ENCODE results near the gene CYP27A1. TPM values are rescaled to one million over a fixed set of nuclear protein-coding genes. Genes with fewer than 3 reads are reported as not detected.

Gene CYP27A1
- total RNA-seq: 13.3 and 30.4 TPM in 2 replicates

DNA sequence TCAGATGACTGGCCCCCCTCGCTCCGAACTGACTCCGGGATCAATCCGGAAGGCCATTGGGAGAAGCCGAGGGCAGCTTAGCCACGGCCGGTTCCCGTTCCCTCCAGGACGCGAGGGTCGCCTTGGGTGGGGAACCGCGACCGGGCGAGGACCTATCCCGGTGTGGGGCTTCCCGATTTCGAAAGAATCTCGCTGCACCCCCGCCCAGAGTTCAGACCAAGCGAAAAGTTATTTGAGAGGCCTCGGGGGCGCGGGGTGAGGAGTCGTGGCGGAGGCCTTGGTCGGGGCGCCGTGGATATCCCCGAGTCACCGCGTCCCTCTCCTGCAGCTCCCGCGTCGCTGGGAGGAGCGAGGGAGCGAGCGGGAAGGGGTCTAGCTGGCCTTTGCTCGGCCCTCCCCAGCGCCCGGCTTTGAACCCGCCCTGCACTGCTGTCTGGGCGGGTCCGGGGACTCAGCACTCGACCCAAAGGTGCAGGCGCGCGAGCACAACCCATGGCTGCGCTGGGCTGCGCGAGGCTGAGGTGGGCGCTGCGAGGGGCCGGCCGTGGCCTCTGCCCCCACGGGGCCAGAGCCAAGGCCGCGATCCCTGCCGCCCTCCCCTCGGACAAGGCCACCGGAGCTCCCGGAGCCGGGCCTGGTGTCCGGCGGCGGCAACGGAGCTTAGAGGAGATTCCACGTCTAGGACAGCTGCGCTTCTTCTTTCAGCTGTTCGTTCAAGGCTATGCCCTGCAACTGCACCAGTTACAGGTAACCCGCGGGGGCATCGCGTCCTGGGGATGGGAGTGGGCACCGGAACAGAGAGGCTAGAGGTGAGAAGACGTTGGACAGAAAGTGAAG is at the start of gene CYP27A1:
Gene CYP27A1, plus strand, starts transcription at position 457 of the 837 bp plus-strand sequence. Its CDS starts 36 bp downstream, at position 493.

DNA sequence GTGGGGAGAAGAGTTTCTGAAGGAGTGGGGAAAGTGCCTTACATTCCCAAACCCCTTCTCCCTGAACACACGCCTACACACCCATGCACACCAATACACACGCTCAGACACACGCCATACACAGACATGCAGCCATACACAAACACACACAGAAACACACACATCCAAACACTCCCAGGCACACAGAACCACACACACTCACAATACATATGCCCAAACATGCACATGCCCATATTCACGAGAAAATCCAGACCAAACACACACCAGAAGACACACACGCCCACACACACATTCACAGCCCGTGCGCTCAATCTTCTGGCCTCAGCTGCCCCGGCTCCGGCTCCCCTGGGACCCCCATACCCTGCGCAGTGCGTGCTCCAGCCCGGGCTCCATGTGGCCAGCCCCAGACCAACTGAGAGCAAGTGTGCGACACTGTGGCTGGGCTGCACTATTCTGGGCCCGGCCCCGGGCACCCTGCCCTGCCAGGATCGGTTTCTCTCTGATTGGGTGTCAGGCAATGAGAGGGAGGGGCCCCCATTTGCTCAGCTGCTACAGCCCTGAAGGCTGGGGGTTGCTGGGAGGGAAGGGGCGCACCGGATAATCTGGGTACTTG is 49.5 kb downstream of the CYP27A1 start, which contains the start of gene PRKAG3:
Gene PRKAG3, minus strand, starts transcription at position 426 of the 613 bp plus-strand sequence.

DNA sequence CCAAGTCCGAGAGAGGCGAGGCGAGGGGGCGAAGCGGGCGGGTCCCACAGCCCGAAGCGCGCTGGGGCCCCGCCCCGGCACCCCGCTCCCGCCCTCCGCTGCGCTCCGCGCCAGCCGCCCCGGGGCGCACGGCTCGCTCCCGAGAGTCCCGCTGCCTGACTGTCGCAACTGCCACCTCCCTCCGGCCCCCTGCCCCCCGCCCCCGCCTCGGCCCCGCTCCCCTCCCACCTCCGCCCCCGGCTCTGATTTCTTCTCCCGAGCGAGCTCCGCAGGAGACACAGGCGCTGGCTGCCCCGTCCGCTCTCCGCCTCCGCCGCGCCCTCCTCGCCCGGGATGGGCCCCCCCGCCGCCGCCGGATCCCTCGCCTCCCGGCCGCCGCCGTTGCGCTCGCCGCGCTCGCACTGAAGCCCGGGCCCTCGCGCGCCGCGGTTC is 77.6 kb downstream of the CYP27A1 start, which contains the start of gene WNT6:
Gene WNT6, plus strand, starts transcription at position 250 of the 432 bp plus-strand sequence. CDS start 233 bp downstream, outside the sequence.

Other genes with a start within 250 kb of the CYP27A1 start
- gene USP37, start 213.8 kb upstream of the CYP27A1 start, total RNA-seq: 5.5 and 6.6 TPM in 2 replicates
- 39.6 and 68.0 TPM in 2 replicates for gene CNOT9, start 213.3 kb upstream of the CYP27A1 start, total RNA-seq
- gene PLCD4, start 174.2 kb upstream of the CYP27A1 start, total RNA-seq: 0.13 and 9.3 TPM in 2 replicates
- gene ZNF142, start 122.5 kb upstream of the CYP27A1 start, total RNA-seq: 11.2 and 16.9 TPM in 2 replicates
- gene BCS1L, start 122.5 kb upstream of the CYP27A1 start, total RNA-seq: 30.1 and 45.3 TPM in 2 replicates
- gene RNF25, start 110.1 kb upstream of the CYP27A1 start, total RNA-seq: 24.0 and 24.7 TPM in 2 replicates
- gene STK36, start 110.1 kb upstream of the CYP27A1 start, total RNA-seq: 7.6 and 25.6 TPM in 2 replicates
- gene TTLL4, start 71.3 kb upstream of the CYP27A1 start, total RNA-seq: 6.3 and 7.9 TPM in 2 replicates
- 0.40 TPM in 1 of 2 replicates, not detected in the other for gene PRKAG3, start 49.7 kb downstream of the CYP27A1 start, total RNA-seq
- not detected in 2 replicates for gene WNT6, start 77.7 kb downstream of the CYP27A1 start, total RNA-seq
- 0.08 TPM in 1 of 2 replicates, not detected in the other for gene WNT10A, start 98.7 kb downstream of the CYP27A1 start, total RNA-seq
- gene CDK5R2, start 177.5 kb downstream of the CYP27A1 start, total RNA-seq: under 0.01 TPM in 1 of 2 replicates, not detected in the other
- gene FEV, start 203.0 kb downstream of the CYP27A1 start, total RNA-seq: not detected in 2 replicates
- gene CRYBA2, start 211.3 kb downstream of the CYP27A1 start, total RNA-seq: not detected in 2 replicates

Measured in epithelial cell of alveolus of lung (primary cell).